ENCODE results near the gene DNAJC22. TPM values are rescaled to one million over a fixed set of nuclear protein-coding genes. Genes with fewer than 3 reads are reported as not detected.

Gene DNAJC22
- total RNA-seq, 2 experiments from 2014 or later = not detected

Other genes with a start within 250 kb of the DNAJC22 start
- 10 to 100 TPM; 32.5 to 34.9 TPM for gene LMBR1L, start 236.0 kb upstream of the DNAJC22 start, total RNA-seq
- gene TUBA1B, start 215.5 kb upstream of the DNAJC22 start, total RNA-seq = 1,000 to 10,000 TPM; 2,411 to 2,430 TPM
- 10 to 100 TPM; 58.9 to 61.1 TPM for gene TUBA1A, start 157.8 kb upstream of the DNAJC22 start, total RNA-seq
- 100 to 1,000 TPM; 340 to 347 TPM for gene TUBA1C, start 81.8 kb upstream of the DNAJC22 start, total RNA-seq
- not detected for gene PRPH, start 51.7 kb upstream of the DNAJC22 start, total RNA-seq
- 10 to 100 TPM; 42.7 to 44.4 TPM for gene TROAP, start 23.6 kb upstream of the DNAJC22 start, total RNA-seq
- gene C1QL4, start 9.7 kb upstream of the DNAJC22 start, total RNA-seq = not detected
- gene SPATS2, start 20.6 kb downstream of the DNAJC22 start, total RNA-seq = 10 to 100 TPM in 1 of 2 experiments, 1 to 10 TPM in 1; 9.6 to 11.7 TPM
- 1 to 10 TPM; 5.6 to 5.8 TPM for gene KCNH3, start 192.1 kb downstream of the DNAJC22 start, total RNA-seq
- gene MCRS1, start 221.3 kb downstream of the DNAJC22 start, total RNA-seq = 10 to 100 TPM; 80.6 to 83.5 TPM

Data from activated CD8-positive, alpha-beta memory T cell treated with anti-CD3 and anti-CD28 coated beads for 36 hours (primary cell).